ENCODE results near the gene PSAPL1.

- TF ChIP-seq GATA2 (IDR thresholded peaks at IDR 0.05; ENCODE audit: low read depth, low read length): no peak
- no peak for TF ChIP-seq GATA3 (IDR thresholded peaks at IDR 0.05; ENCODE audit: low read depth, low read length)
Measured at GRCh38 chr4:7410446-7410845, 24.3 kb downstream of the PSAPL1 start.
